SK-N-SH (cell line): Measurements from ENCODE around the gene TRIP10.

Experiments used
- CTCF ChIP-seq: fragments of 200-600 bp; sonication (generic); IDR thresholded peaks from 2 replicates; pipeline ENCODE4 v1.6.1; 2017; ENCODE audit warnings: antibody characterized with exemption, mild to moderate bottlenecking, moderate library complexity
- ELF1 ChIP-seq: IDR thresholded peaks from 2 replicates; pipeline ENCODE4 v1.4.0; 2012
- GABPA ChIP-seq: IDR thresholded peaks from 2 replicates; pipeline ENCODE4 v1.4.0; 2012; ENCODE audit warnings: low read depth, mild to moderate bottlenecking
- RFX5 ChIP-seq: IDR thresholded peaks from 2 replicates; pipeline ENCODE4 v1.6.1; 2012; ENCODE audit warnings: mild to moderate bottlenecking, improper control_type of control experiment, low read length
- USF2 ChIP-seq: fragments of 150-350 bp; IDR thresholded peaks from 2 replicates; pipeline ENCODE4 v1.6.1; 2017; ENCODE audit warnings: antibody characterized with exemption, low read length, low read depth, borderline replicate concordance

- TF ChIP-seq GABPA (no peak), ELF1 (no peak), CTCF (no peak), USF2 (no peak), RFX5 (no peak)
Measured at GRCh38 chr19:6707011-6707657, 32.3 kb upstream of the TRIP10 start.
